HG03571 (cell line): ENCODE results near the gene GNAQ.
"Not testable (repeated sequence)": the region's sequence is repeated elsewhere in the genome, so short reads cannot be mapped to it uniquely, and the experiment has no call there.

ENCODE experiments used
- ATAC-seq: cut with Tn5 transposase; IDR thresholded peaks from one replicate; pipeline ENCODE4 v1.9.1; 2021; ENCODE audit not compliant: unreplicated experiment

Gene GNAQ

DNA sequence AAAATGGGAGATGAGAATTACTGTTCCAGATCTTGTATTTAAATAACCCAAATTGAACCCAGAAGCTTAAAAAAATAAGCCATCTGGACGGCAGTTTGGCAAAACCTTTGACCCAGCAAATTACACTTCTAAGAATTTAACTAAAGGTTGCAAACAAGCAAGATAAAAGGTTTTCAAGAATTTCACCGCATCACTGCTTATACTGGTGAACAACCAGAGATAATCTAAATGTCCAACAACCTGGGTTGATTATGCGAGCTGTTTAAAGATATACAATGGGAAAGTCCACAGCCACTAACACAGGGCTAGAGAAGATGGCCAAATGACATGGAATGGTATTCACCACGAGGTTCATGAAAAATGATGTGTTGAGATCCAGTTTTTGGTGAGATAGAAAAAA, 149.3 kb downstream of the GNAQ start:
- ATAC-seq, result no peak

DNA sequence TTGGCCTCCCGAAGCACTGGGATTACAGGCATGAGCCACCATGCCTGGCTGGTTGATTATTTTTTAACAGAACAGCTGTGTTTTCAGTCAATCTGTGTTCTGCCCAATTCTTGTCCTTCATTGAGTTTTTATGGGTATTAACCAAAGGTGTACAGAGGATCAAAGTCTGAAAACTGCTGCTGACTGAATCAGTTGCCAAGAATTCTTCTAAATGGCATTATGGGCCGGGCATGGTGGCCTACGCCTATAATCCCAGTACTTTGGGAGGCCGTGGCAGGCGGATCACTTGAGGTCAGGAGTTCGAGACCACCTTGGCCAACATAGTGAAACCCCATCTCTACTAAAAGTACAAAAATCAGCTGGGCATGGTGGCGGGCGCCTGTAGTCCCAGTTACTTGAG, 150.0 kb downstream of the GNAQ start:
- ATAC-seq, result not testable (repeated sequence)

DNA sequence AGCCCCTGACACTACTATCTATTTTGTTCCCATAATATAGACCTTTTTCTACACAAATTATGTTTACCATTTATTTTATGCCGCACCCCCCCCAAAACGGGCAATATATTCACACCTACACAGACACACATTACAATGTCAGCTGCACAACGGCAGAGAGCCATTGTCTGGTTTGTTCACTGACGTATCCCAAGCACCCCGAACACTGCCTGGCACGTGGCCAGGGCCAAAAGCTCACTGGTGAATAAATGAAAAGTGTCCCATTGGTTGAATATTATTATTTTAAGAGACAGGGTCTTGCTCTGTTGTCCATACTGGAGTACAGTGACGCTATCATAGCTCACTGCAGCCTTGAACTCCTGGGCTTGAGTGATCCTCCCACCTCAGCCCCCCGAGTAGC, 150.5 kb downstream of the GNAQ start:
- ATAC-seq, result no peak

DNA sequence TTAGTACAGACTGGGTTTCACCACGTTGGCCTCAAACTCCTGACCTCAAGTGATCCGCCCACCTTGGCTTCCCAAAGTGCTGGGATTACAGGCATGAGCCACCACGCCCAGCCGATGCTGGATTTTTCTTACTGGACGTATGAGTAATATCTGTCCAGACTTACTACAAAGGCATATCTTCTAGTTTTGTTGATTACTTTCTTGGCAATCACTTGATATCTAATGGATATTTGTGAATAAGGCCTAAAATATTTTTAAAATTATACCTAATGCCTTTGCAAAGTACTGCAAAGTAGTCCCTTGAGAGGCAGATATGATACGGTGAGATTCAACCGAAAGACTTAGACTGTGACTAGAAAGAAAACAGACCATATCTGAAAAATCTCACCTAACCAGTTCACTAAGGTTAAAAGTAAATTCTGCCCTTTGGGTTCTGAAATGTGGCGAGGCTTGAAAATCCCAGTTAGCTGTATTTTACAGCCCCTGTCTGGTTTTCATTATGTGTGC, 152.1 kb downstream of the GNAQ start:
- ATAC-seq, result no peak

DNA sequence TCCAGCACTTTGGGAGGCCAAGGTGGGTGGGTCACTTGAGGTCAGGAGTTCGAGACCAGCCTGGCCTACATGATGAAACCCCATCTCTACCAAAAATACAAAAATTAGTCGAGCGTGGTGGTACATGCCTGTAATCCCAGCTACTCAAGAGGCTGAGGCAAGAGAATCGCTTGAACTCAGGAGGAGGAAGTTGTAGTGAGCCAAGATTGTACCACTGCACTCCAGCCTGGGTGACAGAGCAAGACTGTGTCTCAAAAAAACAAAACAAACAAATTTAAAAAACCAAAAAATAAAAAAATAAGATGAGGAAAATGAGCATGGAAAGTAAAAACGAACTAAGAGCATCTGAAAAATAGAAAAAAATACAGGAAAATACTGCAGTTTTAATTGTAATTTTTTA, 152.8 kb downstream of the GNAQ start:
- not testable (repeated sequence) for ATAC-seq

DNA sequence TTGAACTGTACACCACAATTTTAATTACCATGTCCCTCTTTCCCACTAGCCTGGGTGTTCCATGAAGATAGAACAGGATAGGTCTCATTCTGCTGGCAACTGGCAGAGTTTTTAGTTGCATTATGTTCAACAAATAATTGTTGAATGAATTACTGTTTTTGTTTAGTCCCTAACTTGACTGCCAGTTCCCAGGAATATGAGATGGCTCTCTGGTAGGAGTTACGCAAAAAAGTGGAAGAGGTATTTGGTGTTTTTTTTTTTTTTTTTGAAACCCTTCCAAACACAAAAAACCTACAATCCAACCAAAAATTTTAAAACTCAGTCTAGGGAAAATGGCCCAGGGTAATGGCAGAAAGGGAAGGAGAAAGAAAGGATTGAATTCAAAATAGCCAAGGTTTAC, 153.6 kb downstream of the GNAQ start:
- no peak for ATAC-seq

DNA sequence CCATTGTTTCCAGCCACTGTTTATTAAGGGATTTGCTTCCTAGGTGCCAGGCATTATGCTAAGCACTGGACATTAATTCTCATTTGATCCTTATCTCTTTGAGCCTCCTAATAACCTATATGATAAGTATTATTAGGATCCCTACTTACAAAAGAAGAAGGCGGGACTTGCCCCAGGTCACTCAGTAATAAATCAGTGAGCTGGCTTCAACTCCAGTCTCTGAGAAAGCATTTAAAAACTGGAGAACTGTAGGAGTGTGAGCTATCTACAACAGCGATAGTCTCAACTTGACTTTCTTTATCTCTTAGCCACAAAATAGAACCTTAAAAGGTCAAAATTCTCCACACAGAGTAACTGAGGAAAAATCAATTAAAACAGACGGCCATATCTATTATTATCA, 155.0 kb downstream of the GNAQ start:
- ATAC-seq, result no peak

DNA sequence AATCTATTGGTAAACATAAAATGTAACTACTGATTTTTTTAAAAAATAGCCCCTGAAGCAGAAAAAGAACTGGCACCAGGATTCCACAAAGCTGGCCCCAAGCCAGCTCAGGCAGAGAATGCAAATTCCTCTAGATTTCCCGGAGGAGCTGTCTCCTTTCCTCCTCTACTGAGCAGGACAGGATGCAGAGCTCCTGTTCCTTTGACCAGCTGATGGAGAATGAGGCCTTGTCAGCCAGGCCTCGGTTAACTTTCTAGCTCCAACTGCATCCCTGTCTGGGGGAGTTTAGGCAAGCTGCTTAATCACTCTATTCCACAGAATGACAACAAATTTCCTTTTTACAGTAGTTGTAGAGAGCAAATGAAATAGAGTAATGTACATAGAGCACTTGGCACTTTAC, 155.5 kb downstream of the GNAQ start:
- no peak for ATAC-seq

DNA sequence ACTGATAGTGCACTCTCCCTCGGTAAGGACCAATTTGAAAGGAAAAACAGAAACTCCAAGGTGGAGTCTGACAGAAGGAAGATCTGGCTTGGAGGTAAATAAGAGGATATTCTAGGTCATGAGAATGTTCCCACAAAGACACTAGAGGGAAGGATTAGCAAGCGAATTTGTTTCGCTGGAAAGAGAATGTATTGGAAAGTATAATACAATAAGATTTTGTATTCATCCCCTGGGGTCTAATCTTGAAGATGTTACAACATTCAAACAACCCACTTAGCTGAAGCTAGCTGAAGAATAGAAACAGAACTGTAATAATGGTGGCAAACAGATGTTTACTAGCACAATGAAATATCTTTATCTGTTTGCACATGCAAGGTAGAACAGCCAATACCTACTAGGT, 158.7 kb downstream of the GNAQ start:
- no peak for ATAC-seq

DNA sequence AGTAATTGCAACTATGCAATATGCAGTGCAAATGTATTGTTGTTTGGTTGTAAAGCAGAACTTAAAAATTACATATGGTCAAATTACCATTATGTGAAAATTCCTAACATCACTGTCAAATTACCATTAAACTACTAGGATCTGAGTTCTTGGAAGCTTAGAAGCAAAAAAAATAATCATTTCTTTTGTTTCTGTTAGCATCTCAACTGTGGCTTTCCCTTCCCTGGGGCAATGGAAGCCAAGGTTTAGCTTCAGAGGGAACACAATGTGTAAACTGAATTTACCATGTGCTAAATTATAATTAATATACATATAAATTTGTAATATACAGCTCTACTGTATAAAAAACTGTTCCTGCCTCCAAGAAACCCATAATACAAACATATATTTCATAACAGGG, 159.4 kb downstream of the GNAQ start:
- ATAC-seq, result no peak

DNA sequence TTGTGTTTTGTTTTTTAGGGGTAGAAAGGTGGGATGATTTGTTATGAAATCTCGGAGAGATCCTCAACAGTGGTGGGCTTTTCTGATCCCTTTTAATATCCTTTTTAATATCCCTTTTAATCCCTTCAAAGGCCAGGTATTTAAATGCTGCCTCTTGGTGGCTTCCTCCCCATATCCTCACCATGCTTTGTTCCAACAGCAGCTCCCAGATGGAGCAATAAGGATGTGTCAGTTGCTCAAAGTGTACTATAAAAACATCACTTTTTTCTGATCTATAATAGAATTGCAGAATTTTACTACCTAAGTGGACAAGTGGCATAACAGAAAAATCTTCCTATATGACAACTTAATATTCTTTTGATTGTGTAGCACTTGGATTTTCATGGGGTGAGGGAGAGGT, 160.1 kb downstream of the GNAQ start:
- no peak for ATAC-seq

DNA sequence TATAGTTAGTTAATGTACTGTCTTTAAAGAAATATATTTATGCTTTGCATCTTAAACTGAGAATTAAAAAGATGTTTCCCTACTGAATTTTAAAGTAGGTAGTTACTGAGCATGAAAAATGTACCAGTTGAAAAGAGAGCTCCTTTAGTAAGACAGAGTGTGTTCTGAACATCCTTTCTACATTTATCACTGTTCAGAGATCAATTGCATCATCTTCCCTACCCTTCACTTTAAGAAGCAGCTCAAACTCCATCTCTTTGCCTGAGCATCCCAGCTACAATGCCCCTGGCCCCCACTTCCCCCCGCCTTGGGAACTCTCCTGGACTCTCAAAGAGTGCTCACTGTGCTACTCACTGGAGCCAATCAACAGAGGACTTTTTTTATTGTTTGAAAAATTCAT, 164.7 kb downstream of the GNAQ start:
- no peak for ATAC-seq

DNA sequence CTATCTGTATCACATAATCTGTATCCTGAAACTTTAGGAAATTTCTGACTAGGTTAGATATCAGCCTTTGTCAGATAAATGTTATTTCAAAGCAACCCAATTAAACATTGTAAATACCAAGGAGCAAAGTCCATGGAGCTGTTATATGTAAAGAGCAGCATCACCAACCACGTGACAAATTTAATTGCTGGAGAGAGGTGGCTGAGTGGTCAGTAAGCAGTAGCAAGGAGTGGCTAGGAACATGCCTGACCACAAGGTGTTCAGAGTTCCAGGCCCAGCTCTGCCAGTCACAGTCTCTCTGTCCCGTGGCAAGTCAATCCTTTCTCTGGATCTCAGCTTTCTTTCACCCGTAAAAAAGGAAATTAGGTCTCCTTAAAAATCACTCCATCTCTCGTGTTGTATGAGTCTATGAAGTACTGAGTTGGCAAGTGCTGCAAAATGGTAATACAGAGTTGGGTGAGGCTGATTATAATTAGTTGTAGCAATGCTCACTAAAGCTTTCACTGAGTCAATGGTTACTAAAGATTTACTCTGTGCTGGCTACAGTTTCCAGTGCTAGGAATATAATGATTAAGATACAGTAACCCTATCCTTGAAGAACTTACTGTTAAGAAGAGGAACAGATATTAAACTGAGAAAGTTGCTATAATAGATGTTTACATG, 166.1 kb downstream of the GNAQ start:
- ATAC-seq, result no peak

DNA sequence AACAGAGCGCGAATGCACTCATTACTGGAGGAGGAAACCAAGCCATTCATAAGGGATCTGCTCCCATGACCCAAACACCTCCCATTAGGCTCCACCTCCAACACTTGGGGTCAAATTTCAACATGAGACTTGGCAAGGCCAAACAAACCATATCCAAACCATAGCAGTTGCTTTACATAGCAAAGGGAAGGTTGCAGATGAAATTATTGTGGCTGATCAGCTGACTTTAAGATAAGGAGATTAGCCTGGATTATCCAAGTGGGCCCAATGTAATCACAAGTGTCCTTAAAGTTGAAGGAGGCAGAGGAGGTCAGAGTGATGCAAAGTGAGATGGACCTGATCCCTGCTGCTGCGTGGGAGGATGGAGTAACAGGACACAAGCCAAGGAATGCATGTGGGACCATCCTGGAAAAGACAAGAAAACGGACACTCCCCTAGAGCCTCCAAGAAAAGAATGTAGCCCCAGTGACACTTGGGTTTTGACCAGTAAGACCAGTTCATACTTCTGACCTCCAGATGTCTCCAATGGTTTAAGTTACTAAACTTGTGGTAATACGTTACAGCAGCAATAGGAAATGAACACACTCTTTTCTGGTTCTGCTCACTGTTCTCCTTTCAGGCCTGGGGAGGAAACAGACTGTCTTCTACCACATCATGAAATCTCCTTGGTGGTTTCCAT, 167.3 kb downstream of the GNAQ start:
- no peak for ATAC-seq

DNA sequence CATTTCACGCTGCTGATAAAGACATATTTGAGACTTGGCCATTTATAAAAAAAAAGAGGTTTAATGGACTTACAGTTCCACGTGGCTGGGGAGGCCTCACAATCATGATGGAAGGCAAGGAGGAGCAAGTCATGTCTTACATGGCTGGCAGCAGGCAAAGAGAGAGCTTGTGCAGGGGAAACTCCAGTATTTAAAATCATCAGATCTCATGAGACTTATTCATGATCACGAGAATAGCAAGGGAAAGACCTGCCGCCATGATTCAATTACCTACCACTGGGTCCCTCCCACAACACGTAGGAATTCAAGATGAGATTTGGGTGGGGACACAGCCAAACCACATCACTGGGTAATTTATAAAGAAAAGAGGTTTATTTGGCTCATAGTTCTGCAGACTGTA, 168.0 kb downstream of the GNAQ start:
- not testable (repeated sequence) for ATAC-seq

DNA sequence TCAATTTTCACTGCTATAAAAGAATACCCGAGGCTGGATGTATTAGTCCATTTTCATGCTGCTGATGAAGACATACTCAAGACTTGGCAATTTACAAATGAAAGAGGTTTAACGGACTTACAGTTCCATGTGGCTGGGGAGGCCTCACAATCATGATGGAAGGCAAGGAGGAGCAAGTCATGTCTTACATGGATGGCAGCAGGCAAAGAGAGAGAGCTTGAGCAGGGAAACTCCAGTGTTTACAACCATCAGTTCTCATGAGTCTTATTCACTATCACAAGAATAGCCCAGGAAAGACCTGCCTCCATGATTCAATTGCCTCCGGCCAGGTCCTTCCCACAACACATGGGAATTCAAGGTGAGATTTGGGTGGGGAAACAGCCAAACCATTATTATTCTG, 170.7 kb downstream of the GNAQ start:
- not testable (repeated sequence) for ATAC-seq

DNA sequence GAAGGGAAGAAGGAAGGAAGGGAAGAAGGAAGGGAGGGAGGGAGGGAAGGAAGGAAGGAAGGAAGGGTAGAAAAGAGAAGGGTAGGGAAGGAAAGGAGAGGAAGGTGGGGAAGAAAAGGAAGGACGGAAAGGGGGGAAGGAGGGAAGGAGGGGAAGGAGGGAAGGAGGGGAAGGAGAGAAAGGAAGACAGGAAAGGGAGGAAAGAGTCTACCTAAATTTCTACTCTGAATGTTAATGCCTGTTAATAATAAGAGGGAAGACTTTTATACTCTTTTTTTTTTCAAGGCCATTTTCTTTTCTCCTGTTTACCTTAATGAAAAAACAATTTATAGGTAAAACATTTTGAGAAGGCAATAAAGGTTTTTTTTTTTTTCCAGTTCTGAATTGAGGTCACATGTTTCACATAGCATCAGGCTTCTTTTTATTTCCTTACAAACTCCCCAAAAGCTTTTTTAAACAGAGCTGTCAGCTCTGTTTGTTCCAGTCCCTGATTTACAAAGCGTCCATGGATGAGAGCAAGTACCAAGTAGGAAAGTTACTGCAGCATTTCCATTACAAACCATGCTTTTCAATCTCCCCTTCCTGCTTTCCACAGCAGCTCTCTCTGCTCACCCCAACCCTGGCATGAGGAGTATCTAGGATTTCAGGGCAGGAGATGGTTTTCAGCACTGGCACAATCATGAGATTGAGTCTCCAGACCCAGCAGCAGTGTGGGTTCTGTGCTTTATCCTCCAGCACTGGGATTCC, 173.9 kb downstream of the GNAQ start:
- no peak for ATAC-seq

DNA sequence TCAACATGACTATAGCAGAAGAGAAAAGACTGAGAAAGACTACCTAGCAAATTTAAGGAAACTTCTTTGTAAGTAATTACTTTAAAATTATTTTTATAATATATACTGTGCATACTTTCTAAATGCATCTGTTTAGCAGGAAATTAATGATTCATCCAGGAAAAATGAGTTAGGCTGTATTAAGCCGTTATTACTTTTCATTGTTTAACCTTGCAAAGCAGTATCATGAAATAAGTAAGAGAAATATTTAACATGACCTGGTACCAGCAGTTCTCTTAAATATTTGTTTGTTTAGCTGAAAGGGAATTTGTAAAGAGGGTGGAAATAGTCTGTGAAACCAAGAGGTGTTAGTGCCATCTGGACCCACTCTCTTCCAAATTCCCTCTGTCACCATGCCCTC, 175.0 kb downstream of the GNAQ start:
- no peak for ATAC-seq

DNA sequence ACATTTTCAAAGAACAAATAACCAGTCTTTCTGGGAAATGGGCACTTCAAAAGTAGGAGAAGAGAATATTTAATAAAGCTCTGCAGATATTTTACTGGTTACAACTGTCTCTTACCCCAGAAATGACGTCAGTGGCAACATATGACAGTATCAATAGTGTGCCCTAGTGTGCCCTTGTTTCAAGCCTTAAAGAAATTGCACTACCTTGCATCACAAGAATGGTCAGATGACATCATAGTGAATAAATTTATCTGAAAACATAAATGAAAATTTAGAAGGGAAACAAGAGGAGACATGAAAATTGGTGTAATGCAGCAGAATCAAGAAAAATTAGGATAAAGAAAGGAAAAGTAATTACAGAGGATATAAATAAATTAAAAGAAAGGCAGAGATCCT, 176.7 kb downstream of the GNAQ start:
- ATAC-seq, result no peak

DNA sequence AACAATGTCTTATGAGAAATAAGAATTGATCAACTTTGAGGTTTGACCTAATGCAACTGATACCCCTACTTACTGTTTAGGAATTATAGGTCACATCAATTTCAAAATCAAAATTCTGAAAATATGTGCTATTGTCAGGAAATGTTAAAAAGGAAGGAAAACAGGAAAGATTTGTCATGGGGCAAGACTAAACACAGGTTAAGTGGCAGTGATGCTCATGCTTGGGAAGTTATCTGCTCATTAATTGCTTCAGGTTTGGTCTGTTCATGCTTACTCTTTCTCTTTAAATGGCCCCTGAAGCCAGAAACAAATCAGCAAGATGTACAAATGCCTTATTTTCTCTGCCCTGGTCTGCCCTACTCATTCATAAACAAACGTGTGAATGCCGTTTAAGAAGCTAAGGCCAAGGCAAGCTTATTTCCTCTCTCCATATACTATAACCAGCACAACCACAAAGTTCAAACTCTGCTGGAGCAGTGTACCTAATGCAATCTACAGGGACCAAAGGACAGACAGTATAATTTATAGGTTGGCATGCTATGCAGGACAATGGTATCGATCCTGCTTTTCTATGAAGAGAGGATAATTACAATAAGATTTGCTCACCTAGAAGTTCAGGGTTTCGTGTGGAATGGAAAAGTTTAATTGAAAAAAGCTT, 177.2 kb downstream of the GNAQ start:
- no peak for ATAC-seq

DNA sequence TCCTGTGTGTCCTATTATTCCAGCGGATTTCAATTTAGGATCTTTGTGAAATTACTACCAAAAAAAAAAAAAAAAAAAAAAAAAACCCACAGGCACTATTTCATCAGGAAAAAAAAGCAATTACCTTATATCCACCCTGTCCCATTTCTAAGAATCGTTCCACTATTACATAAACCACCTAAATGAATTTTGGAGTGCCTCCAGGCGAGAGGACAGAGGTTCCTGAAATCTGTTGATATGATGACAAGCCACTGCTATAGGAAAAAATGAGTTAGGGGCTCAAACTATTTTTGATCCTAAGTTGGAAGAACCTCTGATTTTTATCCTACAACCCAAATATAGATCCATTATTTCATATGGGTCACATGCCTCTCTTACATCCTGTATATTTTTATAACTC, 177.9 kb downstream of the GNAQ start:
- ATAC-seq, result no peak
